ENCODE results near the gene PRRX2.

PRRX2 gene

GRCh38 chr9:129709438-129710168 is 44.2 kb downstream of the PRRX2 start:
- no peak for DNase-seq (ENCODE audit: low read depth)

GRCh38 chr9:129710169-129710453 is 44.7 kb downstream of the PRRX2 start:
- no peak for DNase-seq (ENCODE audit: low read depth)

GRCh38 chr9:129712634-129713401 is 47.4 kb downstream of the PRRX2 start:
- DNase-seq (ENCODE audit: low read depth): no peak

- DNase-seq (ENCODE audit: low read depth): no peak
Measured at GRCh38 chr9:129713402-129713679, 47.9 kb downstream of the PRRX2 start.

GRCh38 chr9:129714511-129715061 is 49.1 kb downstream of the PRRX2 start:
- DNase-seq (ENCODE audit: low read depth): no peak

- DNase-seq (ENCODE audit: low read depth): no peak
Measured at GRCh38 chr9:129716091-129716490, 50.6 kb downstream of the PRRX2 start.

GRCh38 chr9:129717991-129718390 is 52.5 kb downstream of the PRRX2 start:
- DNase-seq (ENCODE audit: low read depth): no peak

- no peak for DNase-seq (ENCODE audit: low read depth)
Measured at GRCh38 chr9:129718647-129719046, 53.2 kb downstream of the PRRX2 start.

- no peak for DNase-seq (ENCODE audit: low read depth)
Measured at GRCh38 chr9:129719135-129719534, 53.7 kb downstream of the PRRX2 start.

- DNase-seq (ENCODE audit: low read depth): no peak
Measured at GRCh38 chr9:129720181-129720864, 54.9 kb downstream of the PRRX2 start.

GRCh38 chr9:129720865-129721545 is 55.6 kb downstream of the PRRX2 start:
- no peak for DNase-seq (ENCODE audit: low read depth)

- DNase-seq (ENCODE audit: low read depth): no peak
Measured at GRCh38 chr9:129722913-129723312, 57.5 kb downstream of the PRRX2 start.

- no peak for DNase-seq (ENCODE audit: low read depth)
Measured at GRCh38 chr9:129724456-129725190, 59.2 kb downstream of the PRRX2 start.

GRCh38 chr9:129725795-129726251 is 60.4 kb downstream of the PRRX2 start:
- no peak for DNase-seq (ENCODE audit: low read depth)

GRCh38 chr9:129726322-129727160 is 61.1 kb downstream of the PRRX2 start:
- no peak for DNase-seq (ENCODE audit: low read depth)

GRCh38 chr9:129728744-129729143 is 63.3 kb downstream of the PRRX2 start:
- DNase-seq (ENCODE audit: low read depth): no peak

- no peak for DNase-seq (ENCODE audit: low read depth)
Measured at GRCh38 chr9:129731477-129732085, 66.1 kb downstream of the PRRX2 start.

- DNase-seq (ENCODE audit: low read depth): no peak
Measured at GRCh38 chr9:129732100-129732499, 66.7 kb downstream of the PRRX2 start.

- no peak for DNase-seq (ENCODE audit: low read depth)
Measured at GRCh38 chr9:129732946-129733631, 67.6 kb downstream of the PRRX2 start.

GRCh38 chr9:129733632-129733953 is 68.1 kb downstream of the PRRX2 start:
- DNase-seq (ENCODE audit: low read depth): no peak

All from HS-5 (cell line).